H1 (cell line): ENCODE data around the gene INPP4B. TPM values are rescaled to one million over a fixed set of nuclear protein-coding genes. Genes with fewer than 3 reads are reported as not detected.

Experiments used
- BRCA1 ChIP-seq: IDR thresholded peaks from 2 replicates; pipeline ENCODE4 v1.6.1; 2012; ENCODE audit warnings: low read depth, low read length, improper control_type of control experiment
- NANOG ChIP-seq: IDR thresholded peaks from 2 replicates; pipeline ENCODE4 v1.6.1; 2011; ENCODE audit warnings: low read length, low read depth, mild to moderate bottlenecking, inconsistent platforms; ENCODE audit not compliant: insufficient read depth, poor library complexity, severe bottlenecking
- RXRA ChIP-seq: IDR thresholded peaks from 2 replicates; pipeline ENCODE4 v1.6.1; 2011; ENCODE audit warnings: low read depth, mild to moderate bottlenecking, low read length, moderate library complexity; ENCODE audit not compliant: insufficient read depth
- SUZ12 ChIP-seq: fragments of 200-600 bp; sonication (generic); IDR thresholded peaks from 2 replicates; pipeline ENCODE4 v1.6.1; 2012; ENCODE audit warnings: mild to moderate bottlenecking, inconsistent platforms, low read length, moderate library complexity, mixed read lengths
- ZNF274 ChIP-seq: IDR thresholded peaks from 2 replicates; pipeline ENCODE4 v1.7.0; 2012; ENCODE audit warnings: low read length, borderline replicate concordance; ENCODE audit errors: extremely low read depth
- polyA plus RNA-seq, 7 experiments: library from polyadenylated mRNA; depleted of rRNA in 3 of 7; stranded (reverse) in 5 of 7; unstranded in 2 of 7; fragments of >200 nt in 5 of 7; fragments of 200-250 nt in 2 of 7; gene quantifications; 1 replicate in 5 of 7; 2 replicates in 1 of 7; 4 replicates in 1 of 7; pipeline versions ENCODE4 v1.2.1 to v1.2.3, GENCODE V29; 2011 to 2013; ENCODE audit warnings: missing spikeins in 2 of 7, mixed read lengths in 2 of 7
- total RNA-seq: library from RNA; stranded (reverse); fragmentation: NEBNext Ultra II Directional; extraction: Animal tissue kit (Norgen Biotek cat#: 25700); gene quantifications from 2 replicates; pipeline ENCODE4 v1.2.1, GENCODE V29; 2021
- TF ChIP-seq, protein P1 (sequence below): IDR thresholded peaks from 2 replicates; pipeline ENCODE4 v1.6.1; 2011; ENCODE audit warnings: low read length, improper control_type of control experiment
- TF ChIP-seq, protein P2 (sequence below): fragments of 300-600 bp; sonication (generic); IDR thresholded peaks from 2 replicates; pipeline ENCODE4 v1.7.1; 2012; ENCODE audit warnings: low read length, moderate library complexity, mild to moderate bottlenecking, inconsistent platforms; ENCODE audit not compliant: insufficient replicate concordance

INPP4B gene
- total and polyA plus RNA-seq, 2 of the 8 experiments (the other 6 are each of a cell fraction or from before 2014, with no cell fraction given): 0.11 to 0.54 TPM

DNA sequence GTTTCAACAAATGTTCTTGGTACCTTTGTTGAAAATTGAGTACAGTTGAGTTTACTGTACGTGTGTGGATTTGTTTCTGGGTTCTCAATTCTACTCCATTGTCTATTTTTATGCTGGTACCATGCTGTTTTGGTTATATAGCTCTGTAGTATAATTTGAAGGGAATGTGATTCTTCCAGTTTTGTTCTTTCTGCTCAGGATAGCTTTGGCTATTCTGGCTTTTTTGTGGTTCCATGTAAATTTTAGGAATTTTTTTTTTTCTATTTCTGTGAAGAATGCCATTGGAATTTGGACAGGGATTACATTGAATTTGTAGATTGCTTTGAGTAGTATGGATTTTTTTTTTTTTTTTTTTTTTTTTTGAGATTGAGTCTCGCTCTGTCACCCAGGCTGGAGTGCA lies 836.4 kb downstream of the INPP4B start (continued):
- TF ChIP-seq, protein P1, sequence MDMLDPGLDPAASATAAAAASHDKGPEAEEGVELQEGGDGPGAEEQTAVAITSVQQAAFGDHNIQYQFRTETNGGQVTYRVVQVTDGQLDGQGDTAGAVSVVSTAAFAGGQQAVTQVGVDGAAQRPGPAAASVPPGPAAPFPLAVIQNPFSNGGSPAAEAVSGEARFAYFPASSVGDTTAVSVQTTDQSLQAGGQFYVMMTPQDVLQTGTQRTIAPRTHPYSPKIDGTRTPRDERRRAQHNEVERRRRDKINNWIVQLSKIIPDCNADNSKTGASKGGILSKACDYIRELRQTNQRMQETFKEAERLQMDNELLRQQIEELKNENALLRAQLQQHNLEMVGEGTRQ: no peak
- TF ChIP-seq SUZ12 (no peak), BRCA1 (no peak), NANOG (no peak), RXRA (no peak), ZNF274 (no peak)
- TF ChIP-seq, protein P2, sequence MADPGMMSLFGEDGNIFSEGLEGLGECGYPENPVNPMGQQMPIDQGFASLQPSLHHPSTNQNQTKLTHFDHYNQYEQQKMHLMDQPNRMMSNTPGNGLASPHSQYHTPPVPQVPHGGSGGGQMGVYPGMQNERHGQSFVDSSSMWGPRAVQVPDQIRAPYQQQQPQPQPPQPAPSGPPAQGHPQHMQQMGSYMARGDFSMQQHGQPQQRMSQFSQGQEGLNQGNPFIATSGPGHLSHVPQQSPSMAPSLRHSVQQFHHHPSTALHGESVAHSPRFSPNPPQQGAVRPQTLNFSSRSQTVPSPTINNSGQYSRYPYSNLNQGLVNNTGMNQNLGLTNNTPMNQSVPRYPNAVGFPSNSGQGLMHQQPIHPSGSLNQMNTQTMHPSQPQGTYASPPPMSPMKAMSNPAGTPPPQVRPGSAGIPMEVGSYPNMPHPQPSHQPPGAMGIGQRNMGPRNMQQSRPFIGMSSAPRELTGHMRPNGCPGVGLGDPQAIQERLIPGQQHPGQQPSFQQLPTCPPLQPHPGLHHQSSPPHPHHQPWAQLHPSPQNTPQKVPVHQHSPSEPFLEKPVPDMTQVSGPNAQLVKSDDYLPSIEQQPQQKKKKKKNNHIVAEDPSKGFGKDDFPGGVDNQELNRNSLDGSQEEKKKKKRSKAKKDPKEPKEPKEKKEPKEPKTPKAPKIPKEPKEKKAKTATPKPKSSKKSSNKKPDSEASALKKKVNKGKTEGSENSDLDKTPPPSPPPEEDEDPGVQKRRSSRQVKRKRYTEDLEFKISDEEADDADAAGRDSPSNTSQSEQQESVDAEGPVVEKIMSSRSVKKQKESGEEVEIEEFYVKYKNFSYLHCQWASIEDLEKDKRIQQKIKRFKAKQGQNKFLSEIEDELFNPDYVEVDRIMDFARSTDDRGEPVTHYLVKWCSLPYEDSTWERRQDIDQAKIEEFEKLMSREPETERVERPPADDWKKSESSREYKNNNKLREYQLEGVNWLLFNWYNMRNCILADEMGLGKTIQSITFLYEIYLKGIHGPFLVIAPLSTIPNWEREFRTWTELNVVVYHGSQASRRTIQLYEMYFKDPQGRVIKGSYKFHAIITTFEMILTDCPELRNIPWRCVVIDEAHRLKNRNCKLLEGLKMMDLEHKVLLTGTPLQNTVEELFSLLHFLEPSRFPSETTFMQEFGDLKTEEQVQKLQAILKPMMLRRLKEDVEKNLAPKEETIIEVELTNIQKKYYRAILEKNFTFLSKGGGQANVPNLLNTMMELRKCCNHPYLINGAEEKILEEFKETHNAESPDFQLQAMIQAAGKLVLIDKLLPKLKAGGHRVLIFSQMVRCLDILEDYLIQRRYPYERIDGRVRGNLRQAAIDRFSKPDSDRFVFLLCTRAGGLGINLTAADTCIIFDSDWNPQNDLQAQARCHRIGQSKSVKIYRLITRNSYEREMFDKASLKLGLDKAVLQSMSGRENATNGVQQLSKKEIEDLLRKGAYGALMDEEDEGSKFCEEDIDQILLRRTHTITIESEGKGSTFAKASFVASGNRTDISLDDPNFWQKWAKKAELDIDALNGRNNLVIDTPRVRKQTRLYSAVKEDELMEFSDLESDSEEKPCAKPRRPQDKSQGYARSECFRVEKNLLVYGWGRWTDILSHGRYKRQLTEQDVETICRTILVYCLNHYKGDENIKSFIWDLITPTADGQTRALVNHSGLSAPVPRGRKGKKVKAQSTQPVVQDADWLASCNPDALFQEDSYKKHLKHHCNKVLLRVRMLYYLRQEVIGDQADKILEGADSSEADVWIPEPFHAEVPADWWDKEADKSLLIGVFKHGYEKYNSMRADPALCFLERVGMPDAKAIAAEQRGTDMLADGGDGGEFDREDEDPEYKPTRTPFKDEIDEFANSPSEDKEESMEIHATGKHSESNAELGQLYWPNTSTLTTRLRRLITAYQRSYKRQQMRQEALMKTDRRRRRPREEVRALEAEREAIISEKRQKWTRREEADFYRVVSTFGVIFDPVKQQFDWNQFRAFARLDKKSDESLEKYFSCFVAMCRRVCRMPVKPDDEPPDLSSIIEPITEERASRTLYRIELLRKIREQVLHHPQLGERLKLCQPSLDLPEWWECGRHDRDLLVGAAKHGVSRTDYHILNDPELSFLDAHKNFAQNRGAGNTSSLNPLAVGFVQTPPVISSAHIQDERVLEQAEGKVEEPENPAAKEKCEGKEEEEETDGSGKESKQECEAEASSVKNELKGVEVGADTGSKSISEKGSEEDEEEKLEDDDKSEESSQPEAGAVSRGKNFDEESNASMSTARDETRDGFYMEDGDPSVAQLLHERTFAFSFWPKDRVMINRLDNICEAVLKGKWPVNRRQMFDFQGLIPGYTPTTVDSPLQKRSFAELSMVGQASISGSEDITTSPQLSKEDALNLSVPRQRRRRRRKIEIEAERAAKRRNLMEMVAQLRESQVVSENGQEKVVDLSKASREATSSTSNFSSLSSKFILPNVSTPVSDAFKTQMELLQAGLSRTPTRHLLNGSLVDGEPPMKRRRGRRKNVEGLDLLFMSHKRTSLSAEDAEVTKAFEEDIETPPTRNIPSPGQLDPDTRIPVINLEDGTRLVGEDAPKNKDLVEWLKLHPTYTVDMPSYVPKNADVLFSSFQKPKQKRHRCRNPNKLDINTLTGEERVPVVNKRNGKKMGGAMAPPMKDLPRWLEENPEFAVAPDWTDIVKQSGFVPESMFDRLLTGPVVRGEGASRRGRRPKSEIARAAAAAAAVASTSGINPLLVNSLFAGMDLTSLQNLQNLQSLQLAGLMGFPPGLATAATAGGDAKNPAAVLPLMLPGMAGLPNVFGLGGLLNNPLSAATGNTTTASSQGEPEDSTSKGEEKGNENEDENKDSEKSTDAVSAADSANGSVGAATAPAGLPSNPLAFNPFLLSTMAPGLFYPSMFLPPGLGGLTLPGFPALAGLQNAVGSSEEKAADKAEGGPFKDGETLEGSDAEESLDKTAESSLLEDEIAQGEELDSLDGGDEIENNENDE: no peak
